GM18870 (cell line): ENCODE results near the gene GRK1.

Experiments used
- ATAC-seq: cut with Tn5 transposase; IDR thresholded peaks from one replicate; pipeline ENCODE4 v1.9.1; 2021; ENCODE audit warnings: moderate library complexity; ENCODE audit not compliant: unreplicated experiment

GRK1 gene

GRCh38 chr13:113647351-113648215 is 19.4 kb upstream of the GRK1 start:
- no peak for ATAC-seq

DNA sequence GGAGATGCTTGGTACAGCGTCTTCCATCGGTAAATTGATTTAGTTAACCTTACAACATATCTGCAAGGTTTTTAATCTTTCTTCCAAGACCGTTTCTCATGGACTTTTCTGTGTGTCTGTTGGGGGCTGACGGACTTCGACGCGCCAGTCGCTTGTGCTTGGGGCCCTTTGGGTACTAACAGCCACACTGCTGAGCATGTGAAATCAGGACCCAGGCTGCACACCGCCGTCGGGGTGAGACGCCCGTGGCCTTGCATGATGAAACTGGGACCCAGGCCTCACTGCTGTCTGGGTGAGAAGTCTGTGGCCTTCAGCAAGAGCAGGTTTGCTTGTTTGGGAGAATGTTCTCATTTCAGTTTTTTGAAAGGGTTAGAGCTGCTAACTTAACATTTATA is 18.8 kb upstream of the GRK1 start:
- ATAC-seq = no peak

DNA sequence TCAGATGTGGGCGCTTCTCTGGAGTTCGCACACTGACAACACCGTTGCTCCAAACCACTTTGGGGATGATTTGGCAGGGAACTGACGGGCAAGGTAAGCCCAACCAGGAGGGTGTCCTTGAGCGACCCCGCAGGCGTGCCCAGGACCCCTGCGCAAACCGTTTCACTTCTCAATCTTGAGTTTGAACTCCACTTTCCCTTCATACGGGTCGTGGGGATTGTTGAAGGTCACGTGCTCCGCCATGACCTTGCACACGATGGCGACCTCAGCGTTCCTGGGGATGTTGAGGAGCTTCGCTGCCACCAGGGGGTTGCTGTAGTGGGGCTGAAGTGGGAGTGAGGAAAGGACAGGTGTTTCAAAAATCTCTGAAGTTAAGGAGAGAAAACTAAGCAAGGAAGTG is 17.8 kb upstream of the GRK1 start:
- ATAC-seq = no peak

DNA sequence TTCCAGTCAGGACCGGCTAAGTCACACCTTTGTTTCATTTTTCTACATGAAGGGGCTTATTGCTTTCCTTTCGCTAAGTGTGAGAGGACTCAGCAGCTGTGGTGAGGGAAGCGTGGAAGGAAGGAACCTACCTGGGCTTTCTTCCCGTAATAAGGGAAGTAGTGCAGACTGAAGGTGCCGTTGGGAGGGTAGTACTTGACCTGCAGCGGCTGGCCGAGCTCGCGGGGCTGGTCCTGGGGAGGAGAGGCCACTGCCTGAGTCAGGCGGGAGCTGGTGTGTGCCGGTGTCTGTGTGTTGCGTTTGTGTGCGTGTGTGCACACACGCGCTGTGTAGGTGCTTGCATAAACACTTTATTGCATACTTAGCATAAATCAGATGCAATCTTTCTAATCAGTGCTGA is 16.7 kb upstream of the GRK1 start:
- ATAC-seq = no peak

- ATAC-seq = no peak
Observed at GRCh38 chr13:113650731-113651148, 16.3 kb upstream of the GRK1 start.

GRCh38 chr13:113651511-113652403 is 15.3 kb upstream of the GRK1 start:
- no peak for ATAC-seq

GRCh38 chr13:113652404-113653263 is 14.4 kb upstream of the GRK1 start:
- no peak for ATAC-seq

- no peak for ATAC-seq
Observed at GRCh38 chr13:113653264-113654174, 13.5 kb upstream of the GRK1 start.

DNA sequence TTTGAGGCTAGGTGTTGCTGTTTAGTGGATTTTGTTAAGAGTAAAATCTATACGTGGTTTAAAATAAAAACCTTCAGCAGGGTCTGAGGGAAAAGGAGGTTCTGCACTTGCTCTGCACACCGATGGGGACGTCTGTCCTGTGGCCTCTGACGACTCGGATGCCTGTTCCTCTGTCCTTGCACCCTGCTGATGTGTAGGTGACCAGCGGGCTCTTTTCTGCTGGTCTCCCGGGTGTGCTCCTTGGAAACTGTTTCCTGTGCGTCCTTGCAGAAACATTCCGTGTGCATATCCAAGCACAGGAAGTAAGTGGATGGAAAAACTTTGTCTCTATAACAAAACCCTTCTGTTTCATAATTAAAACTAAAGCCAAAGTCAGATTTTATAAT is 12.9 kb upstream of the GRK1 start:
- ATAC-seq = no peak

DNA sequence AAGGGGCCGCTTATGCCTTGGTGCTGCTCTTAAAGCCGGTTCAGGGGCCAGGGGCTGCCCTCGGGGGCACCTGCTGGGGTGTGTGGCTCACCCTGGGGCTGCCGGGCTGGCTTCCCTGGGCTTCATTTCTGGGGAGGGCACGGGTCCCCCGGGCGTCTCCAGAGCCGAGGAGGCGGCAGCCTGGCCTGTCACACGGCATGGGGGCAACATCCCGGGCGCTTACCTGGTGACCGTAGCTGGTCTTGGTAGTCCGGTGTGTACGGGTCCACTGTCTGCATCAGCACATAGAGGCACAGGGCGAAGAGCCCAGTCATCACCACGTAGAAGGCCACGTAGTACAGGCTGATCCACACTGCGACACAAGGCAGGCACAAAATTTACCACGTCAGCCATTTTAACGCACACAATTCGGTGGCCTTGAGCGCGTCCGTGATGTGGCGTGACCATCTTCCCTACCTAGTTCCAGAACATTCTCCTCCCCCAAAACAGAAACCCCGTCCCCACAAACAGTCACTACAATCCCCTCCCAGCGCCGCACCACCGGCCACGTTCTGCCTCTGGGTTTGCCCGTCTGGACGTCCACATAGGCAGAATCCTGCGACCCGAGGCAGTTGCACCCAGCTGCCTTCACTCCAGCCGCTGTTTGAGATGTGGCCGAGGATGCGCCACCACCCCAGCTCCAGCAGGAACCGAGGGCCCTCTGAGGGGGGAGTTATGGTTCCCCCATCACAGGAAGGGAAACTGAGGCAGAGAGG is 12.3 kb upstream of the GRK1 start:
- ATAC-seq = no peak

GRCh38 chr13:113655346-113656002 is 11.5 kb upstream of the GRK1 start:
- ATAC-seq = no peak

DNA sequence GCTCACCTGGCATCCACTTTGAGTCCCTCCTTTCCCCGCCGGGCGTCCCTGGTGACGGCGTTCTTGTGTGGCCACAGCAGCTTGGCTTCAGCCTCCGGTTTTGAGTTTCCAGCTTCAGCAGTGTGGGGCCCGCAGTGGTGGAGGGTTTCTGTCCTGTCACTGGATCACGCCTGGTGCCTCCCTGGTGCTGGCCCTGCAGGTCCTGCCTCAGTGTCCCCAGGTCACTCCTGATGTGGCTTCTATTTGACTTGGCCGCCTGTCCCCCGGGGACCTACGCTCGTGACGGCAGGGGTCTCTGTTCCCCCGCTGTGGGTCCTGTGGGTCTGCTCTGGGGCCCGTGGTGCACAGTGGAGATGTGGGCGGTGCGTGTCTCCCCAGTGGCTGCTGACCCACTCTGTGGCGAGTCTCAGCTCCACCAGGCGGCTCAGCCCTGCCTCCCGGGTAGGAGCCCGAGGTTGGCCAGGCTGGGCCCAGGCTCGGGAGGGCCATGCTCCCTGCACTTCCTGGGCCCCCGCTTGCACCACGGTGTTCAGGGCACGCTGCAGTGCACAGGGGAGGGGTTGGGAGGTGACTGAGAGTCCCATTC is 10.9 kb upstream of the GRK1 start:
- no peak for ATAC-seq

- no peak for ATAC-seq
Observed at GRCh38 chr13:113656831-113657671, 10.0 kb upstream of the GRK1 start.

GRCh38 chr13:113657851-113658741 is 8.9 kb upstream of the GRK1 start, which contains the start of gene ATP4B:
ATP4B (minus strand) TSS chr13:113658198; CDS start chr13:113658144, 54 bp downstream.
- no peak for ATAC-seq

DNA sequence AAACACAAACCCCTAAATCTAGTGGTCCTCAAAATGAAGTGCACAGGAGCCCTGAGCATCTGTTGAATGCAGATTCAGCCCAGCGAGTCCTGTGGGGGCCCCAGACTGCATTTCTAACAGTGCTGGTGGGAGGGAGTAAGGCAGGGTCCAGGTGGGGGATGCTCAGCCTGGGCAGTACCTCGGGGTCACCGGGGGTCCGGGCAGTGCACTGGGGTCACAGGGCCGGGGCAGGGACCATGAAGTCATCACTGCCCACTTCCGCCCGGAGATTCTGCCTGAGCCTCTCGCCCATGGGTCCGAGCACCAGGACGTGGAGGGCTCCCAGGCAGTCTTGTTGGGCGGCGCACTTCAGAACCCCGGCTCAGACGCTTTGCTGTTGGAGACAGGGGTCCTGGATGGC is 8.2 kb upstream of the GRK1 start:
- no peak for ATAC-seq

GRCh38 chr13:113659337-113659736 is 7.7 kb upstream of the GRK1 start:
- ATAC-seq = no peak
